ENCODE data around the gene CST7. TPM values are rescaled to one million over a fixed set of nuclear protein-coding genes. Genes with fewer than 3 reads are reported as not detected.

CST7 gene
- polyA plus RNA-seq, 4 donors, result 0.39 to 0.65 (median 0.49) TPM

DNA sequence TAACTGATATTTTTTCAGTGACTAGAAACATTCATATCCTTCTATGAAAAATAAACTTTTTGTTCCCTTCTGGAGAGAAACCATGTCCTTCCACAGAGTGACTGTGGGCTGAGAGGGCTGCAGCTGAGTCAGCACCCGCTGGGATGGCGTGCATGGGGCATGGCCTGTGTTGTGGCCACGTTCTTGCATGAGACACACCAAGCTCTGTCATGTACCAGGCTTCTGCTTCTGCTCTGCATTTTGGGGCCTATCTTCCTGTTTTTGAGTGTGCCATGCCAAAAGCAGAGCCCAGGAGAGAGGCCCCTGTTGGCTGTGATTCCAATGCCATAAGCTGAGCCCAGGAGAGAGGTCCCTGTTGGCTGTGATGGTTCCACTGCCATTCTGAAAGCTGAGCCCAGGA lies 32.7 kb downstream of the CST7 start:
- no peak for DNase-seq (ENCODE audit: low read depth in 4 of 4, low spot score in 2 of 4)

DNA sequence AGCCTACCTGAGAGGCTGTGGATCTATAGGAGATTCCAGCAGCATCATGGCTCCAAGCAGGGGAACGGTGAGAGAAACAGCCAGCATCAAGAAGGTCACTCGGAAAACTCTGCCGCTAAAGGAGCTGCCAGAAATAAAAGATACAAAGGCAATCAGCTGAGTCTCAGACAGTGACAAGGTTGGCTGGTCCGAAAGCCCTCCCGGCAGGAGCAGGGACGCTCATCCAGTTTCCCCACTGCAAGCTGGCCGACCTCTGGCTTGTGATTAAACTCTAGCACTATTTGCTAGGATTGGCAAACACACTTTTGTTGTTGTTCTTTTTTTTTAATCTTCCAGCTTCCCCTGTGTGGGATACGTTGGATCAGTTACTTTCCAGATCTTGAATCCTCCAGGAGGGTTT lies 34.8 kb downstream of the CST7 start:
- no peak for DNase-seq (ENCODE audit: low read depth in 4 of 4, low spot score in 2 of 4)

- no peak for DNase-seq (ENCODE audit: low read depth in 4 of 4, low spot score in 2 of 4)
Observed at GRCh38 chr20:24984961-24985640, 36.0 kb downstream of the CST7 start.

DNA sequence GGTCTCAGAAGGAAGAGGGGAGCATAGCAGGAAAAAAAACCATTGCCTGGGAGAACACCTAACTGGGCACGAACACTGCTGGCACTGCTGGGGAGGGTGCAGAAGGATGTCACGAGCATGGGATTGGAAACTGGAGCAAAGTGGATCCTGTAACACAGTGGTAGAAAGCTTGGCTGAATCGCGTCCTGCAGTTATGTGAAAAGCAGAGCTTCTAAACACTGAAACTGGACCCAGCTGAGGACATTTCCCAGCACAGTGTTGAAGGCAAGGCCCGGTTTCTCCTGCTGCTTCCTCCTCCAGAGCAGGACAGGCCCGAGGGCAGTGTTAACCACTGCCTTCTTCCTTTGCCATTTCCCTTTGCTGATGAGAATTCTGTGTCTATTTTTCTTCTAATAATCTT lies 36.7 kb downstream of the CST7 start:
- no peak for DNase-seq (ENCODE audit: low read depth in 4 of 4, low spot score in 2 of 4)

- DNase-seq (ENCODE audit: low read depth in 4 of 4, low spot score in 2 of 4), result no peak
Observed at GRCh38 chr20:24986436-24987015, 37.5 kb downstream of the CST7 start.

DNA sequence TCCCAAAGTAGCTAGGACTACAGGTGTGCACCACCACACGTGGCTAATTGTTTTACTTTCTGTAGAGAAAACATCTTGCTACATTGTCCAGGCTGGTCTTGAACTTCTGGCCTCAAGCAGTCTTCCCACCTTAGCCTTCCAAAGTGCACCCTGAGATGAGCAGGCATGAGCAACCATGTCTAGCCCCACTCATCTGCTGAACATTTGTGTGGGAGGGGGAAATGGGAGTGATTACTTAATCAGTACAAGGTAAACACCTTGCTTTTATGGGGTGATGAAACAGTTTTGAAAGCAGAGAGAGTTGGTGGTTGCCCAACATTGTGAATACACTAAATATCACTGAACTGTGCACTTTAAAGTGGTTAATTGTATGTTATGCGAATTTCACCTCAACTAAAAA lies 38.2 kb downstream of the CST7 start:
- DNase-seq (ENCODE audit: low read depth in 4 of 4, low spot score in 2 of 4), result no peak

- DNase-seq (ENCODE audit: low read depth in 4 of 4, low spot score in 2 of 4), result no peak
Observed at GRCh38 chr20:24987873-24988835, 39.1 kb downstream of the CST7 start.

GRCh38 chr20:24989162-24989561 lies 40.1 kb downstream of the CST7 start:
- DNase-seq (ENCODE audit: low read depth in 4 of 4, low spot score in 2 of 4), result no peak

DNA sequence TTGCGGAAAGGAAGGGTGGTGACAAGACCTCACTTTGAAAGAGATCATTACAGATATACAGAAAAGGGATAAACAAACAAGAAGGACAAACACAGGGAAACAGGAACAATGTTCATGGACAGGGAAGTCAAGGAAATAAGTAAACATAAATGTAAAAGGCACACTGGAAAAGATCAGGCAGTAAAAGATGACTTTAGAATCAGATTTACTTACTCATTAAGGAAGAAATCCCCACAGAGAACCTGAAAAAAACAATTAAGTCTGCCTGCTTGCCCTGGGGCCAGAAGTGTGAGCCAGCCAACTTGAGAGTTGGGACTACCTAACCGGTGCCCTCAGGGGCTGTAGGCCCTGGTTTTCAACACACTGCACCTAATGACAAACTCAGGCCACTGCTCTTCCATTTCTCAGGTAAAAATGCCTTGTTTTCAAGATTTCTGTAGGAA lies 41.8 kb downstream of the CST7 start:
- DNase-seq (ENCODE audit: low read depth in 4 of 4, low spot score in 2 of 4), result no peak

- DNase-seq (ENCODE audit: low read depth in 4 of 4, low spot score in 2 of 4), result no peak
Observed at GRCh38 chr20:24991897-24992486, 42.9 kb downstream of the CST7 start.

DNA sequence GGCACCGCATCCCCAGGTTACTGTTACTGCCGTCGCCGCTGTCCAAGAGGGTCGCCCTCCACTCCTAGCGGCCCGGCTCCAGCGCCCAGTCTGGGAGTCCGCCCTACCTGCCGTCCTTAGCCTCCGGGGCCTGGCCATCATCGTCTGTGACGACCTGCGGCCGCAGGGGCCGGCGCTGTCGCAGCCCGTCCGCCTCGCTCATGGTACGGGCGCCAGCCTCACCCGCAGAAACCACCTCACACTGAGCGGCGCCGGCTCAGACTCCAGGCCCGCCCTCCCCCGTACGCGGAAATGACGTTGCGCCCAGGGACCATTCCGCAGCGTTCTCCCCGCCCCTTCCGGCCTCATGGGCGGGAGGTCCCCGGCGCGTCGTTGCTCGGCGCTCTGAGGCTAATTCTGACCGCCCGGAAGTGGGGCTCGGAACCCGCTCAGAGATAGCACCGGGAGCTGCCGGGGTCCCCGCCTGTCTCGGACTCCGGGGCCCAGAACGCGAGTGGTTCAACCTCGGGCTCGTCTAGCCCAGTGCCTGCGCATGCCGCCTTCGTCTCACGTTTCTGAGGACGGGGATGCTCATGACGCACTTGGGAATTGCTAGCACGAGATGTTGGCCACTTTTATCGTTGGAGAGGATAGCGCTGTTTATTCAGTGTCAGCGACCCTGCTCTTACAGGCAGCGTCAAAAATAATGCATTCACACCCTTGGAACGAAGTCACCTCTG lies 43.6 kb downstream of the CST7 start, which contains the start of gene APMAP:
TSS of gene APMAP (minus strand) at position 265 of the 719 bp plus-strand sequence. CDS start at position 202, 63 bp downstream.
- peak; percentile 76 to 92 (median 86) for DNase-seq (ENCODE audit: low read depth in 4 of 4, low spot score in 2 of 4)

DNA sequence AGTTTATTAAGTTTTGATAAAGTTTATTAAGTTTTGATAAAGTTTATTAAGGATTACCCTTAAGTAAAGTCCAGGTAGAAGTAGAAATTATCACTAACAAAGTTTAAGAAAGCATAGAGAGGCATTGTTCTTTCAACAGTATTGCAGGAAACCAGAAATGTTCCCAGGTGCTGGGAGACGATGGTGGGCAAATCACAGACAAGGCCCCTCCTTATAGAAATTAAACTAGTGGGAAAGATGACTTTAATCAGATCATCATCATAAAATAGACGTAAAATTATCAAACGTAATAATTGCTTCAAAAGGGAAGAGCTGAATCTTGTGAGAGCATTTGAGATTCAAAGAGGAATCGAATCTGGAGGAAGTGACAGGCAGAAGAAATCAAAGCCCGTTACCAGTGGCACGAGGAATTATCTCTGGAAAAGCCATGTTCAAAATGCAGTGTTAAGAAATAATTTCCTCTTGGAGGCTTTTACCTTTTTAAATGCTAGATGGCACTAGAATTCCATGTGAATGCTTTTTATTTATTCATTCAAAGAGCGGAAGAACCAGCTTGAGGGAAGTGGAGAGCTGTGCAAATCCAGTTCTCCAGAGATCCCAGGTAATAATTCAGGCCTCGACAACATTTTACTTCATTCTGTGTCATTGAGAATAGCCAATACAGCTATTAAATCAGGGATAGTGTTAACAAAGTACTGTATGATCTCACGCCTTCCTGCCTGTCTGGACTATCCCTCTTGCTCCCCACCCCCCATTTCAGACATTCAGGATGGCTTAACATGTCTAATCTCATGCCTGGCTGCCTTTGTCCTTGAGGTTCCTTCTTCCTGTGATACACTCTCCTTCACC lies 44.5 kb downstream of the CST7 start:
- DNase-seq (ENCODE audit: low read depth in 4 of 4, low spot score in 2 of 4), result peak in 1 of 4 donors; percentile 19

- no peak for DNase-seq (ENCODE audit: low read depth in 4 of 4, low spot score in 2 of 4)
Observed at GRCh38 chr20:24994186-24994465, 45.1 kb downstream of the CST7 start.

DNA sequence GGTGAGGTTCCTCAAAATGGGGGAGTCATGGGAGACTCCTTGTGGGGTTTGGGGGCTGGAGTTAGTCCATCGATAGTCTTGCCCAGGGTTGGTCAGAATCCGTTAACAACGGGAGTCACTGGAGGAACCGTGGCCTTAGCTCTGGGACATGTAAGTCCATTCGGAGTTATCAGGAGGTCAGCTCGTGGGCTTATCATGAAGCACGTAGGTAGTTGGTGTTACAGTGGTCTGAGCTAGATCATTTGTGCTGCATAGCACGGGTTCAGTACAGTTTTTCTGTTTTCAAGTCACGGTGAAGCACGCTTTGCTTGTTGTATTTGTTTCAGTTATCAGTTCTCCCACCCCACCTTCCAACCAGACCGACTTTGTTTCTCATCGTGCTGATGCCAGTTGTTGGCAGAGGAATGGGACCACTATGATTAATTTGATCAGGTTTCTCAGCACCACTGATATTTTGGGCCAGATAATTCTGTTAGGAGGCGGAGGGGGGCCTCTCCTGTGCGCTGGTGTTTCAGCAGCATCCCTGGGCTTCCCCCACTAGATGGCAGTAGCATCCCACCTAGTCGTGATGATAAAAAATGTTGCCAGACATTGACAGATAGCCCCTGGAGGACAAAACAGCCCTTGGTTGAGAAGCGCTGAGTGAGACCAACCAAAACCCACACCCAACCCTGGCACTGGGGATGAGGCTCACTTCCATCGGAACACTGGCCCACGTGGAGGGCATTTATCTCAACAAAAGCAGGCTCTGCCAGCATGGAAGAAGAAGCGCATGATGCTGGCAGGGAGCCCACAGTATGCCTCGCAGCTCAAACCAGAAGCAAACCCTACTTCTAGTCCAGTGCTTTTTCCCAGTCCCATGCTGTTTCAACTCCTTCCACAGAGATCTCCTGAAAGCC lies 45.6 kb downstream of the CST7 start:
- peak in 2 of 4 donors; percentile 58 to 59 for DNase-seq (ENCODE audit: low read depth in 4 of 4, low spot score in 2 of 4)

GRCh38 chr20:24995741-24996448 lies 46.8 kb downstream of the CST7 start:
- no peak for DNase-seq (ENCODE audit: low read depth in 4 of 4, low spot score in 2 of 4)

DNA sequence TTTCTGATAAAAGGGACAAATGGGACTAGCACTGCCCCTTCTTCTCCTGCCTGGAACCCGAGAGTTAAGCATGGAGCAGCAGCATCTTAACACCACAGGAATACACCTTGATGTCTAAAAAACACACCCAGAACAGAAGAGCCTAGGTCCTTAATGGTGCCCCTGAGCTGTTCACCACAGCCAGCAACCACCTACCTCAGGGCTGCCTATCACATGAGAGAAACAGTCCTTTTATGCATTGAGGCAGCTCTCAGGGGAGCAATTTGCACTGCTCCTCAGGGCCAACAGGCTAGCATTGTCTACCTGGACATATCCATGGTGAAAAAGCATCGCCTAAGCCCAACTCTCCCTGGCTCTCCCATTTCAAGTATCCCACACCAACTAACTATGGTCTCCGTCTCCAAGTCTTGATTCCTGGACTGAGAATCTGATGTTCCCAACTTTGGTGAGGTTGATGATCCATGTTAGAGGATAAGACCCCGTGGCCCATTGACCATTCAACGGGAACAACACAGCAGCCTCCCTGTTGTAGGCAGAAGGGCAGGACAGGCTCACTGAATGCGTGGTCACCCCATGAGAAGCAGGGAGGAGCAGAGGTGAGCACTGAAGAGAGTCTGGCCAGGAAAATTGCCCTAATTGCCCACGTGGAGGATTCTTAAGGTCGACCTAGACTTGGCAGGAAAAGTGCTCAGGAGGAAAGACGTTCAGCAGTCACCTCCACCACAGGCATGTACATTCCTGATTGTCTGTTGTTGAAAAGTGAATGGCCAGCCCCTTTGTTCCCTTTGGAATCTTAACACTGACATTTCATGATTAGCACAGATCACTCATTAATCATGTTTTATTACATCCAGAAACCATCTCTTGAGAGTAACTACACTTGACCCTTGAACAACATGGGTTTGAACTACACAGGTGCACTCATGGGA lies 47.6 kb downstream of the CST7 start:
- no peak for DNase-seq (ENCODE audit: low read depth in 4 of 4, low spot score in 2 of 4)

- no peak for DNase-seq (ENCODE audit: low read depth in 4 of 4, low spot score in 2 of 4)
Observed at GRCh38 chr20:24998121-24998520, 49.1 kb downstream of the CST7 start.
